HG03097 (cell line): ENCODE measurements around the gene SSX7.
"Not testable (repeated sequence)": the region's sequence is repeated elsewhere in the genome, so short reads cannot be mapped to it uniquely, and the experiment has no call there.

Source experiments
- ATAC-seq: cut with Tn5 transposase; IDR thresholded peaks from one replicate; pipeline ENCODE4 v1.9.1; 2021; ENCODE audit not compliant: unreplicated experiment, low FRiP score

SSX7 gene

DNA sequence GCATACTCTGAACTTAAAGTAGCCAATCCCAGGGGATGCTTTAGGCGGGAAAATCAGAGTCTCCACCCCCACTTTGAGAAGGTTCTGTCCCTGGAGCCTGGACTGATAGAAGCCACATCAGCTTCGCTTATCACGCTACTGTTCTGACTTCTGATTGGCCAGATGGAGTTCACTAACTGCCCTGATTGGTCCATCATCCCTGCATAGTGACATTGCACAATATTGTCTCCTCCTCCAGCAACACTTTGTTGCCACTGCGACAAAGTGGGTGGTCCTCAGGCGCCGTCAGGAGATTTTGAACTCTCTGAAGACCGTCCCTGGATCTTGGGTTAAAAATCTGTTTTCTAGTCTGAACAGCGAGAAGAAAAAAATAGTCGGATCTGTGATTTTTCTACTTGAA is at the start of gene SSX7:
Gene SSX7, minus strand, starts transcription at position 101 of the 400 bp plus-strand sequence. CDS start 1,428 bp downstream, outside the sequence.
- not testable (repeated sequence) for ATAC-seq

DNA sequence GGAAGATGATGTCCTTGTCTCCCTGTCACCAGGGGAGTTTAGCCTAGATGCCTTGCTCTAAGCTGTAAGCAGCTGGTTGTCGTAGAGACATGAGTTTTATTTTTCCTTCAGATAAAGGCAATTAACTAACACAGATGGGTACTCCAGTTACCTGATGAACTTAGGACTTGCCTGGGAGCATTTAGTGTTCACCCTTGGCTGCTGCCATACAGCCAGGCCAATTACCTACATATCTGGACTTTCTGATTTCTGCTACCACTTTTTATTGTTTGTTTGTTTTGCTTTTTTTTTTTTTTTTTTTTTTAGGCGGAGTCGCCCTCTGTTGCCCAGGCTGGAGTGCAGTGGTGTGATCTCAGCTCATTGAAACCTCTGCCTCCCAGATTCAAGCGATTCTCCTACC is 37.3 kb upstream of the SSX7 start:
- ATAC-seq, result not testable (repeated sequence)

DNA sequence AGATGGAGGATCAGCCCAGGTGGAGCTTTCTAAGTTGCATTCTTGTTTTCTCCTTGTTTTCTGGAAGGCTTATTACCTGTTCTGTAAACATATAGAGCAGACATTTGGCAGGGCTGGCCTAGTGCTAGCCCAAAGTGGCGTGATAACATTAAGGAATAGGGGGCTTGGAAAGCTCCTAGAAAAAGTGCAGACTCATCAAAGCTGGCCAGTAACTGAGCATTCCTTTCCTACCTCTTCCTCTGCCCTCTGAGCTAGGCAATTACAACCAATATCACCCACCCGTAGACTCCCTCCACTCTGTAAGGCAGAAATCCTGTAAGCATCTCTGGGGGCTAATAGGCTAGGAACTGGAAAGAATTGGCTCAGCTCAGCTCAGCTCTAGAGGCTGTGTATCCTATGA is 7.5 kb upstream of the SSX7 start:
- ATAC-seq, result not testable (repeated sequence)

DNA sequence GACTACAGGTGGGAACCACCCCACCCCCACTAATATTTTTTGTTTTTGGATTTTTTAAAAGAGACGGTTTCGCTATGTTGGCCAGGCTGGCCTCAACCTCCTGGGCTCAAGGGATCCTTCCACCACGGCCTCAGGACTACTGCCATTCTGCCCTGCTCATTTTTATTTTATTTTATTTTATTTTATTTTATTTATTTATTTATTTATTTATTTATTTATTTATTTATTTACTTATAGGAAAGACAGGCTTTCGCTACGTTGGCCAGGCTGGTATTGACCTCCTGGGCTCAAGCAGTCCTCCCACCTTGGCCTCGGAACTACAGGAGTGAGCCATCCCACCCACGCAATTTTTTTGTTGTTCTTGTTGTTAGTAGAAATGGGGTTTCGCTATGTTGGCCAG is 775 bp upstream of the SSX7 start:
- ATAC-seq, result not testable (repeated sequence)

GRCh38 chrX:52650676-52651075 is 4.0 kb downstream of the SSX7 start:
- not testable (repeated sequence) for ATAC-seq

DNA sequence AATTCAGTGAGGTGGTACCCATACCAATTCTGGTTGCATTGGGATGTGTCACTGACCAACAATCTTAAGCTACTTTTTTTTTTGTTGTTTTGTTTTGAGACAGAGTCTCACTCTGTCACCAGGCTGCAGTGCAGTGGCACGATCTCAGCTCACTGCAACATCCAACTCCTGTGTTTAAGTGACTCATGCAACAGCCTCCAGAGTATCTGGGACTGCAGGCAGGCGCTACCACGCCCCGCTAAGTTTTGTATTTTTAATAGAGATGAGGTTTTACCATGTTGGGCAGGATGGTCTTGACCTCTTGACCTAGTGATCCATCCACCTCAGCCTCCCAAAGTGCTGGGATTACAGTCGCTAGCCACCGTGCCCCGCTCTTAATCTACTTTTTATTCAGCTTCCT is 5.7 kb downstream of the SSX7 start:
- ATAC-seq, result not testable (repeated sequence)

GRCh38 chrX:52628483-52628882 is 26.2 kb downstream of the SSX7 start:
- ATAC-seq, result not testable (repeated sequence)

GRCh38 chrX:52620661-52621060 is 34.0 kb downstream of the SSX7 start:
- ATAC-seq, result not testable (repeated sequence)

- no peak for ATAC-seq
These were observed 45.7 kb downstream of the SSX7 start for GRCh38 chrX:52608961-52609360.

DNA sequence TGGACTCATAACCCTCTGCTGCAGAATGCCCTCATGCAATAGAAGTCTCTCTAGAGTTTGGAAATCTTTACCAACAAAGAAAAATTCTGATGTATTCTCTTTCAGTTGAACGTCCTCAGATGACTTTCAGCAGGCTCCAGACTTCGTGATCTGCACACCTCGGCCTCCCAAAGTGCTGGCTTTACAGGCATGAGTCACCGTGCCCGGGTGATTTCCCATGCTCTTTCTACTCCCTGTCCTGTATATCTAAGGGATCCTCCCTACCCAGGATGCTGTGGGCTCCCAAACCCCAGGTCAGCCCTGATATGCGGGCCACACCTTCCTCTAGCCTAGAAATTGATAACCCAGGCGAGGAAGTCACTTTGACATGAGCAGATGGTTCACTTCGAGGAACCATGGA is 51.5 kb downstream of the SSX7 start:
- ATAC-seq, result not testable (repeated sequence)

DNA sequence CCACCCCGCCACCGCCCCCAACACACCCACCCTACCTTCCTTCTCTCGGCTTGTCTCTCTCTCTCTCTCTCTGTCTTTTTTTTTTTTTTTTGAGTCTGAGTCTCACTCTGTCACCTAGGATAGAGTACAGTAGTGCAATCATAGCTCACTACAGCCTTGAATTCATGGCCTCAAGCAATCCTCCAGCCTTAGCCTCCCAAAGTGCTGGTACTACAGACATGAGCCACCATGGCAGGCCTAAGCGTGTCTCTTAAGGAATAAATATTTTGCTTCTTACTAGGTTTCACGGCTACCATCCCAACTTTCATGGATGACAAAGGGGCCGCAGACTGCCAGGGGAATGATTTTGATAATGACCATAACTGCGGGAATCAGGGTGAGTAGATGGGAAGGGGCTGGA is 55.8 kb downstream of the SSX7 start:
- ATAC-seq, result no peak

DNA sequence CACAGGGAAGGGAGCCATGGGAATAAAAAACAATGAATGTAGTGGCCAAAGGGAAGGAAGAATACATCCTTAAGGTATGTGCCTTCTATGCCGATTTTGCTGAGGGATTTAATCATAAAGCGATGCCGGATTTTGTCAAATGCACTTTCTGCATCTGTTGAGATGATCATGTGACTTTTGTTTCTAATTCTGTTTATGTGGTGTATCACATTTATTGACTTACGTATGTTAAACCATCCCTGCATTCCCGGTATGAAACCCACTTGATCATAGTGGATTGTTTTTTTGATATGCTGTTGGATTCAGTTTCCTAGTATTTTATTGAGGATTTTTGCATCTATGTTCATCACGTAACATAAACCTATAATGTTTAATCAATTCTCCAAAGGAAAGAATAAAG is 60.0 kb downstream of the SSX7 start:
- no peak for ATAC-seq
